NCI-H1436 treated with DMSO at 0.1 percent for 48 hours (cell line): Measurements from ENCODE around the gene WBP4.

Source experiments
- DNase-seq: peaks from one replicate; lab custom pipeline; 2025; lab: John Stamatoyannopoulos, UW

Gene WBP4

GRCh38 chr13:41048640-41049039 is 12.7 kb upstream of the WBP4 start:
- DNase-seq = no peak

GRCh38 chr13:41049480-41050440 is 11.5 kb upstream of the WBP4 start:
- no peak for DNase-seq

DNA sequence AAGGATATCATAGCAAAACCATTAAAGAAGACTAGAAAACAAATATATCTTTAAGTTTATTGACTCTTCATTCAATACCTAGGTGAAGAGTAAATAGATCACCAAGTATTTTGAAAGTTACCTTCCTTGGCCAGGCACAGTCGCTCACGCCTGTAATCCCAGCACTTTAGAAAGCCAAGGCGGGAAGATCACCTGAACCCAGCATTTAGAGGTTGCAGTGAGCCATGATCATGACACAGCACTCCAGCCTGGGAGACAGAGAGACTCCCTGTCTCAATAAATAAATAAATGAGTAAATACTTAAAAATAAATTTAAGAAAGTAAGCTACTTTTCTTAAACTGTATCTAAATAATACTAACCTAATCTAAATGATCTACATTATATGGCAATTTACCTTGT is 8.9 kb upstream of the WBP4 start:
- no peak for DNase-seq

DNA sequence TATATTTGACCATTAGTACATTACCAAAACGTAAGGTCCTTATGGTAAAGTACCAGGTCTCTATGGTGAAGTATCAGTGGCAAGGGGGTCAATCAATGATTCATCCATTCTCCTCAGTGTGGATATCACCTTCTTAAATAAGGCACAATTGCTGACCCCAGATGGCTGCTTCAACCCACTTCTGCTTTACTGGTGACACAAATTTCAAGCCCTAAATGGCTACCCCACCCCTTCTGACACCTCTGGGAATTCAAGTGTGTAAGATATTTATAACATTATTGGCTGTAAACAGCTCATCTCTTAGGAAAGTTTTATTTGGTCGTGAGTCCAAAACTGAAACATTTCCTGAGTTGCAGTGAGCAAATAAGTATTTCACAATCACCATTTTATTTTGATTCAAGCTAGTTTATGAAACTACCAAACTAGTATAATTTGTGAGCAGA is 7.9 kb upstream of the WBP4 start:
- no peak for DNase-seq

GRCh38 chr13:41054212-41054877 is 7.0 kb upstream of the WBP4 start:
- no peak for DNase-seq

DNA sequence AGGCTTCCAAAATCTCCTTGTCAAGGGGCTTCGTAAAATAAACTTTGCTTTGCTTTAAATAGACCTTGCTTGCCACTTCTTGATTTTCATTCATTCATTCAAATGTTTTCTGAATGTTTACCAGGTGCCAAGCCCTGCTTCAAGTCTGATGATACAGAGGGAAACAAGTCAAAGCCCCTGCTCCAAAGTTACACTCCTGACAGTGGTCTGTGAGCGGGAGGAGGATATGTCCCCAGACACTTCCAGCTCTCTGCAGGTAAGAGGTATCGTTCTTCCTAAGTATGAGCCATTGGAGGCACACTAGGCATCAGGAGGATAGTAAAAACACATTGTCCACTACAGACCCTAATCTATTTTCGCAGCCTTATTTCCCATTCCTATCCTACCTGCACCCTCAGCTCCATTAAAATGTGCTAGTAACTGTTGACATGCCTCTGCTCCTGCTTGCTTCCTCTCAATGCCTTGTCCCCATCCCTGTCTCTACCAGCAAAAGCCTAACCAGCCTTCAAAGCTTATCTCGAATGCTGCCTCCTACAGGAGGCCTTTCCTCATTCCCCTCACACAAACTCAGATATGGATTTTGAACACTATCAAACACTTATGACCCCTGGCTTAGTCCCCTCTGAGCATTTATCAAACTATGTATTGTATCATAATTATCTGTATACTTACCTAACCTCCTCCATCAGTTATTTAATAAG is 6.2 kb upstream of the WBP4 start:
- no peak for DNase-seq

- no peak for DNase-seq
Observed at GRCh38 chr13:41056194-41056593, 5.1 kb upstream of the WBP4 start.

GRCh38 chr13:41056826-41057711 is 4.2 kb upstream of the WBP4 start:
- DNase-seq = no peak

GRCh38 chr13:41058295-41059070 is 2.8 kb upstream of the WBP4 start:
- no peak for DNase-seq

- DNase-seq = no peak
Observed at GRCh38 chr13:41059456-41060081, 1.7 kb upstream of the WBP4 start.

DNA sequence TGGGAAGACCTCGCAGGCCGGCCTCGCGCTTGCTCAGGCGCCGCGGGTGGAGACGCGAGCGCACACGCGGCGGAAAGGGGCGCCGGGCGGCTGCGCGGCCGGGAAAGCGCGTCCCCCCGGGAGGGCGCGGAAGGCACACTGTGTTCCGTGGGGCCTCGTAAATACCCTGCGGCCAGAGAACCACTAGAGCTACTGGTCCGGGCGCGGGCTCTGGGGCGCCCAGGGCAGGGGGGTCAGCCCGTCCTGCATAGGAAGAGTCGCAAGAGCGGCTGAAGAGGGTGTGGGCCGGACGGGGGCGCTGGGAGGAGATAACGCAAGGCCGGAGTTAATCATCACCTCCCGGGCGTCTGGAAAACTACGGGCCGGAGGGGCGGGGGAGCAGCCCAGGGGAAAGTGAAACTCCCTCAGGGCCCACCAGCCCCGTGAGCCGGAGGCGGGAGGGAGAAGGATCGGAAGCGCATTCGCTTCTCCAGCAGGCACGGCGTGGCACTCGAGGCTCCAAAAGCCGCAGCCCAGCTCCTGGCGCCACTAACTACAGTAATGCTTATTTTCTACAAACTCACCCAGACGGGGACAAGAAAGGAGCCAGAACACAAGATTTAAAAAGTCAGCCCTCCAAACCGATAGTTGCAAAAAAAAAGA is 1.1 kb upstream of the WBP4 start:
- DNase-seq = peak; percentile 30

- no peak for DNase-seq
Observed at GRCh38 chr13:41060724-41061074, 610 bp upstream of the WBP4 start.

GRCh38 chr13:41061914-41062837 is 867 bp downstream of the WBP4 start:
- DNase-seq = no peak

DNA sequence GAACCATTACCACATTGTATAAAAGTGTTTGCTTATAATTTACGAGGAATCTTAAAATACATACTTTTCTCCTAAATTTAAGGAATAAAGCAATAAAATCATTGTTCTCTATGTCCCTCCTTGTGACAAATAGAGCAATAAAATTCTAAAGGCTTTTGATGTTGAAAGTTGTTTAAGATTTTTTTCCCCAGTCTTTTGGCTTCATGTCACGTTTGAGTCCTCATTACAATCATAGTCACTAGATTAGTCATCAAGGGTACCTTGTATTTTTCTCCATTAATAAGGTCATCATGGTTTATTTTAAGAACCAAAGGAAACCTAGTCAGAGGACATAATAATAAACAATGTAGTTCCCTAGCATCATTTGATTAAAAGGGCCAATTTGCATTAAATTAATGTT is 3.2 kb downstream of the WBP4 start:
- no peak for DNase-seq

DNA sequence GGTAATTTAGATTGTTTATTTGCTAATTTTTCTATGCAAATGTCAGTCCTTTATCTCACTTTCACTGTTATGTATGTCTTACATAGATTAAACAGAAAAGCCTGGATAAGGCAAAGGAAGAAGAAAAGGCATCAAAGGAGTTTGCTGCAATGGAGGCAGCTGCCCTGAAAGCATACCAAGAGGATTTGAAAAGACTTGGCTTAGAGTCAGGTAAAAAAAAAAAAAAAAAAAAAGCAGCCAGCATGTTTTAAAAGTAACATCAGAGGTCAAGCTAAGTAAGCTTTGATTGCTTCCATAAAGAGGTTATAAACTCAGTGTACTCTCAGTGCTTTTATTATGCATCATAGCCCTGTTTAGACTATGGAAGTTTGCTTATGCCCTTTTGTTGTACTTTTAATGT is 3.8 kb downstream of the WBP4 start:
- DNase-seq = no peak

GRCh38 chr13:41074523-41074922 is 13.2 kb downstream of the WBP4 start:
- no peak for DNase-seq

DNA sequence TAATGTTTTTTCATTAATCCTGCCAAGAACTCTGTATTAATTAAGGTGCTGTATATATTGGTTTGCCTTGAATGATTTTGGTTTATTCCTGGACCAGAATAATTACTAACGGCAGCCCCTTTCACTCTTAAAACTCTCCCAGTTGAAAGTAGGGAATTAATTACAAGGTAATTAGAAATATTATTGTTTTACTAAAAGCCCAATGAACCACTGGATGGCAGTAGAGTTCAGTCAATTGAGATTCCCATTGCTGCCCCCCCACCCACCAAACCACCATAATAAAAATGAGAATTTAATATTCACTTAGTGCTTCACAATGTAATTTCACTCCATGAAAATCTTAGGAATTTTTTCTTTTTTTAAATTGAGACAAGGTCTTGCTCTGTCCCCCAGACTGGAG is 13.7 kb downstream of the WBP4 start:
- no peak for DNase-seq

- DNase-seq = no peak
Observed at GRCh38 chr13:41075485-41075884, 14.2 kb downstream of the WBP4 start.

DNA sequence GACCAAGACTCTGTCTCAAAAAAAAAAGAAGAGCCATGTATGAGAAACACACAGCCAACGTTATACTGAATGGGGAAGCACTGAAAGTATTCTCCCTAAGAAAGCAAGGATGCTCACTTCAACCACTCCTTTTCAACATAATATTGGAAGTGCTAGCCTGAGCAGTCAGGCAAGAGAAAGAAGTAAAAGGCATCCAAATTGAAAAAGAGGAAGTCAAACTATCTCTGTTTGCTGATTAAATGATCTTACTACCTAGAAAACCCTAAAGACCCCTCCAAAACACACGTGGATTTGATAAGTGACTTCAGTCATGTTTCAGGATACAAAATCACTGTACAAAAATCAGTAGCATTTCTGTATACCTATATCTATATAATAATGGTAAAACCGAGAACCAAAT is 16.2 kb downstream of the WBP4 start:
- DNase-seq = no peak
